Activated naive CD8-positive, alpha-beta T cell treated with anti-CD3 and anti-CD28 coated beads, Interleukin-2, amount 50 U/mL, for 24 hours (primary cell): ENCODE data around the gene CDH5.

Experiments used
- ATAC-seq: fragments of 150-1000 bp; cut with Tn5 transposase; one replicate; pipeline ENCODE4 v1.10.0; 2021
- DNase-seq: peaks from one replicate; pipeline ENCODE4 v3.0.0; 2021
- H3K27ac Mint-ChIP-seq: one replicate; pipeline ENCODE4 v1.8.0; 2021; ENCODE audit warnings: mild to moderate bottlenecking, mixed read lengths
- H3K27me3 Mint-ChIP-seq: one replicate; pipeline ENCODE4 v1.8.0; 2021; ENCODE audit warnings: mixed read lengths
- H3K36me3 Mint-ChIP-seq: one replicate; pipeline ENCODE4 v1.8.0; 2021; ENCODE audit warnings: low read depth, mixed read lengths
- H3K4me1 Mint-ChIP-seq: one replicate; pipeline ENCODE4 v1.8.0; 2021; ENCODE audit warnings: mixed read lengths
- H3K4me3 Mint-ChIP-seq: one replicate; pipeline ENCODE4 v1.8.0; 2021; ENCODE audit warnings: mild to moderate bottlenecking, moderate library complexity, mixed read lengths
- H3K9me3 Mint-ChIP-seq: one replicate; pipeline ENCODE4 v1.8.0; 2021; ENCODE audit warnings: mixed read lengths

The CDH5 gene

GRCh38 chr16:66361604-66362135 is 4.8 kb upstream of the CDH5 start:
- H3K4me3 Mint-ChIP-seq, result no peak overlapping the region
- no peaks in the 10 kb centered on the region for H3K9me3 Mint-ChIP-seq
- H3K36me3 Mint-ChIP-seq, result no peaks in the 10 kb centered on the region
- no peaks in the 10 kb centered on the region for H3K4me1 Mint-ChIP-seq
- no peak overlapping the region for H3K27ac Mint-ChIP-seq
- no peak for DNase-seq
- peaks cover 52% of the 10 kb centered on the region for H3K27me3 Mint-ChIP-seq
- no peak for ATAC-seq

GRCh38 chr16:66363211-66363777 is 3.2 kb upstream of the CDH5 start:
- H3K9me3 Mint-ChIP-seq, result no peaks in the 10 kb centered on the region

GRCh38 chr16:66364117-66364958 is 2.2 kb upstream of the CDH5 start:
- Mint-ChIP-seq H3K27me3 (peaks cover 43% of the 10 kb centered on the region), H3K4me3 (no peak overlapping the region), H3K27ac (no peak overlapping the region), H3K4me1 (no peaks in the 10 kb centered on the region), H3K36me3 (no peaks in the 10 kb centered on the region), H3K9me3 (no peaks in the 10 kb centered on the region)
- DNase-seq (no peak), ATAC-seq (no peak)

More at GRCh38 chr16:66363211-66363777, 3.2 kb upstream of the CDH5 start:
- no peak overlapping the region for H3K4me3 Mint-ChIP-seq
- H3K36me3 Mint-ChIP-seq, result no peaks in the 10 kb centered on the region
- peaks cover 45% of the 10 kb centered on the region for H3K27me3 Mint-ChIP-seq
- DNase-seq (no peak), ATAC-seq (no peak)
- H3K27ac Mint-ChIP-seq, result no peak overlapping the region
- no peaks in the 10 kb centered on the region for H3K4me1 Mint-ChIP-seq

- Mint-ChIP-seq H3K27ac (no peak overlapping the region), H3K27me3 (peaks cover 42% of the 10 kb centered on the region), H3K9me3 (no peaks in the 10 kb centered on the region), H3K36me3 (no peaks in the 10 kb centered on the region), H3K4me1 (no peaks in the 10 kb centered on the region), H3K4me3 (no peak overlapping the region)
- ATAC-seq, result no peak
- no peak for DNase-seq
Observed at GRCh38 chr16:66364959-66365306, 1.6 kb upstream of the CDH5 start.

- Mint-ChIP-seq H3K27ac (no peak overlapping the region), H3K36me3 (no peaks in the 10 kb centered on the region), H3K4me1 (no peaks in the 10 kb centered on the region), H3K9me3 (no peaks in the 10 kb centered on the region), H3K4me3 (no peak overlapping the region), H3K27me3 (peaks cover 42% of the 10 kb centered on the region)
- DNase-seq (no peak), ATAC-seq (no peak)
Observed at GRCh38 chr16:66365651-66366050, 840 bp upstream of the CDH5 start.

- H3K27me3 Mint-ChIP-seq, result peaks cover 21% of the 10 kb centered on the region
- no peak overlapping the region for H3K4me3 Mint-ChIP-seq
- no peak overlapping the region for H3K27ac Mint-ChIP-seq
- no peaks in the 10 kb centered on the region for H3K9me3 Mint-ChIP-seq
- H3K4me1 Mint-ChIP-seq, result no peaks in the 10 kb centered on the region
- ATAC-seq, result no peak
- no peaks in the 10 kb centered on the region for H3K36me3 Mint-ChIP-seq
- DNase-seq, result no peak
Observed at GRCh38 chr16:66367968-66368891, 1.7 kb downstream of the CDH5 start.

GRCh38 chr16:66369055-66369592 is 2.6 kb downstream of the CDH5 start:
- Mint-ChIP-seq H3K4me3 (no peak overlapping the region), H3K27ac (no peak overlapping the region), H3K4me1 (no peaks in the 10 kb centered on the region), H3K9me3 (no peaks in the 10 kb centered on the region), H3K36me3 (no peaks in the 10 kb centered on the region), H3K27me3 (peaks cover 16% of the 10 kb centered on the region)
- no peak for ATAC-seq
- no peak for DNase-seq

- Mint-ChIP-seq H3K9me3 (no peaks in the 10 kb centered on the region), H3K27me3 (no peaks in the 10 kb centered on the region), H3K36me3 (no peaks in the 10 kb centered on the region), H3K4me3 (no peak overlapping the region), H3K27ac (no peak overlapping the region), H3K4me1 (no peaks in the 10 kb centered on the region)
- ATAC-seq (no peak), DNase-seq (no peak)
Observed at GRCh38 chr16:66370786-66371684, 4.5 kb downstream of the CDH5 start.

GRCh38 chr16:66372078-66372897 is 5.8 kb downstream of the CDH5 start:
- Mint-ChIP-seq H3K4me3 (no peak overlapping the region), H3K36me3 (no peaks in the 10 kb centered on the region), H3K4me1 (no peaks in the 10 kb centered on the region), H3K27me3 (peaks cover 2% of the 10 kb centered on the region), H3K27ac (no peak overlapping the region), H3K9me3 (no peaks in the 10 kb centered on the region)
- ATAC-seq (no peak), DNase-seq (no peak)

- Mint-ChIP-seq H3K27me3 (peaks cover 2% of the 10 kb centered on the region), H3K4me1 (no peaks in the 10 kb centered on the region), H3K4me3 (no peak overlapping the region), H3K27ac (no peak overlapping the region), H3K36me3 (no peaks in the 10 kb centered on the region), H3K9me3 (no peaks in the 10 kb centered on the region)
- DNase-seq (no peak), ATAC-seq (no peak)
Observed at GRCh38 chr16:66372898-66373155, 6.3 kb downstream of the CDH5 start.

GRCh38 chr16:66373667-66374066 is 7.2 kb downstream of the CDH5 start:
- no peak overlapping the region for H3K27ac Mint-ChIP-seq
- H3K4me3 Mint-ChIP-seq, result no peak overlapping the region
- no peaks in the 10 kb centered on the region for H3K36me3 Mint-ChIP-seq
- no peaks in the 10 kb centered on the region for H3K4me1 Mint-ChIP-seq
- no peak for ATAC-seq
- H3K9me3 Mint-ChIP-seq, result no peaks in the 10 kb centered on the region
- H3K27me3 Mint-ChIP-seq, result peaks cover 2% of the 10 kb centered on the region
- no peak for DNase-seq

- H3K27me3 Mint-ChIP-seq, result peaks cover 2% of the 10 kb centered on the region
- no peaks in the 10 kb centered on the region for H3K4me1 Mint-ChIP-seq
- DNase-seq (no peak), ATAC-seq (no peak)
- no peak overlapping the region for H3K4me3 Mint-ChIP-seq
- no peak overlapping the region for H3K27ac Mint-ChIP-seq
- H3K36me3 Mint-ChIP-seq, result no peaks in the 10 kb centered on the region
- H3K9me3 Mint-ChIP-seq, result no peaks in the 10 kb centered on the region
Observed at GRCh38 chr16:66374176-66374575, 7.7 kb downstream of the CDH5 start.

- H3K36me3 Mint-ChIP-seq, result no peaks in the 10 kb centered on the region
- no peak overlapping the region for H3K27ac Mint-ChIP-seq
- H3K4me3 Mint-ChIP-seq, result no peak overlapping the region
- ATAC-seq (no peak), DNase-seq (no peak)
- H3K4me1 Mint-ChIP-seq, result no peaks in the 10 kb centered on the region
- H3K27me3 Mint-ChIP-seq, result peaks cover 2% of the 10 kb centered on the region
- H3K9me3 Mint-ChIP-seq, result peaks cover 7% of the 10 kb centered on the region
Observed at GRCh38 chr16:66375451-66375850, 9.0 kb downstream of the CDH5 start.
